Activated B cell treated with CpG ODN at 0.5 μM for 24 hours (primary cell): ENCODE results near the gene MRC2. TPM values are rescaled to one million over a fixed set of nuclear protein-coding genes. Genes with fewer than 3 reads are reported as not detected.

Source experiments
- ATAC-seq: fragments of 200-7000 bp; cut with Tn5 transposase; one replicate; pipeline ENCODE4 v1.10.0; 2021; ENCODE audit warnings: low read depth, mild to moderate bottlenecking, moderate library complexity
- CTCF ChIA-PET: fragments of 350-600 bp; sonication (Branson Sonifier 250); formaldehyde crosslinking; loops from one replicate; lab custom pipeline; 2021; ENCODE audit warnings: antibody characterized with exemption; lab: Charles Lee
- POLR2A ChIA-PET: fragments of 350-600 bp; sonication (Branson Sonifier 250); formaldehyde crosslinking; loops from one replicate; lab custom pipeline; 2021; ENCODE audit warnings: antibody characterized with exemption; lab: Charles Lee
- DNase-seq: peaks from one replicate; pipeline ENCODE4 v3.0.0; 2022
- H3K27ac Mint-ChIP-seq: one replicate; pipeline ENCODE4 v1.8.0; 2020; ENCODE audit warnings: mixed read lengths
- H3K27me3 Mint-ChIP-seq: one replicate; pipeline ENCODE4 v1.8.0; 2021; ENCODE audit warnings: mixed read lengths
- H3K36me3 Mint-ChIP-seq: one replicate; pipeline ENCODE4 v1.8.0; 2021; ENCODE audit warnings: low read depth, mixed read lengths
- H3K4me1 Mint-ChIP-seq: one replicate; pipeline ENCODE4 v1.8.0; 2021; ENCODE audit warnings: mixed read lengths
- H3K4me3 Mint-ChIP-seq: one replicate; pipeline ENCODE4 v1.8.0; 2020; ENCODE audit warnings: mild to moderate bottlenecking, mixed read lengths
- H3K9me3 Mint-ChIP-seq: one replicate; pipeline ENCODE4 v1.8.0; 2020; ENCODE audit warnings: mixed read lengths
- intact Hi-C: fragments of 100-400 bp; cut with micrococcal nuclease; formaldehyde crosslinking; loops from one replicate; pipeline ENCODE4 v1.15.1; 2024
- total RNA-seq: library from RNA; stranded (reverse); gene quantifications from 2 replicates; pipeline ENCODE4 v1.2.3, GENCODE V29; 2022
- TF ChIP-seq, protein P1 (sequence below): fragments of 200-600 bp; IDR thresholded peaks from one replicate; pipeline ENCODE4 v1.8.0; 2022; ENCODE audit warnings: antibody characterized with exemption, mild to moderate bottlenecking

Gene MRC2
- total RNA-seq, 1 donor from 2014 or later, result 0.11 TPM

DNA sequence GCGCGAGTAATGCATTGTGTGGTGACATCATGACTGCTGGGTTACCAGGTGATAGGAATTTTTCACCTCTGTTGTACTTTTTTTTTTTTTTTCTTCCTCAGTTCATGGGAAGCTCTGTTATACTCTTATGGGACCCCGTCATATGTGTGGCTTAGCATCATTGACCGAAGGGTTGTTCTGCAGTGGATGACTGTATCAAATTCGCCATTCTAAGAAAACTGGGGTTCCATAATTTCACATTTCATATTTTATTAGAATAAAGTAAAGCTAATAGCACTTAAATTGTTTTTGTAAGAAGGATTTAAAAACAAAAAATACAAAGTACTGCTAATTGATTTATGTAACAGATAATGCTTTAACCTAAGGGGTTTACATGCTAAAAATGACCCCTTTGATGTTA lies 32.0 kb upstream of the MRC2 start:
- Mint-ChIP-seq H3K27me3 (no peaks in the 10 kb centered on the region), H3K4me3 (no peak overlapping the region), H3K4me1 (no peaks in the 10 kb centered on the region), H3K27ac (no peak overlapping the region), H3K36me3 (peaks cover 73% of the 10 kb centered on the region), H3K9me3 (no peaks in the 10 kb centered on the region)
- ChIA-PET POLR2A (interaction anchor here (0.7 kb wide), 1 partner anchor 1201 kb away, joined by 5 read pairs; no protein-coding TSS in a partner anchor), CTCF (no interaction called here)
- ATAC-seq, result no peak
- TF ChIP-seq, protein P1, sequence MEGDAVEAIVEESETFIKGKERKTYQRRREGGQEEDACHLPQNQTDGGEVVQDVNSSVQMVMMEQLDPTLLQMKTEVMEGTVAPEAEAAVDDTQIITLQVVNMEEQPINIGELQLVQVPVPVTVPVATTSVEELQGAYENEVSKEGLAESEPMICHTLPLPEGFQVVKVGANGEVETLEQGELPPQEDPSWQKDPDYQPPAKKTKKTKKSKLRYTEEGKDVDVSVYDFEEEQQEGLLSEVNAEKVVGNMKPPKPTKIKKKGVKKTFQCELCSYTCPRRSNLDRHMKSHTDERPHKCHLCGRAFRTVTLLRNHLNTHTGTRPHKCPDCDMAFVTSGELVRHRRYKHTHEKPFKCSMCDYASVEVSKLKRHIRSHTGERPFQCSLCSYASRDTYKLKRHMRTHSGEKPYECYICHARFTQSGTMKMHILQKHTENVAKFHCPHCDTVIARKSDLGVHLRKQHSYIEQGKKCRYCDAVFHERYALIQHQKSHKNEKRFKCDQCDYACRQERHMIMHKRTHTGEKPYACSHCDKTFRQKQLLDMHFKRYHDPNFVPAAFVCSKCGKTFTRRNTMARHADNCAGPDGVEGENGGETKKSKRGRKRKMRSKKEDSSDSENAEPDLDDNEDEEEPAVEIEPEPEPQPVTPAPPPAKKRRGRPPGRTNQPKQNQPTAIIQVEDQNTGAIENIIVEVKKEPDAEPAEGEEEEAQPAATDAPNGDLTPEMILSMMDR, result no peak
- intact Hi-C loops, result no loop called here
- DNase-seq, result no peak

DNA sequence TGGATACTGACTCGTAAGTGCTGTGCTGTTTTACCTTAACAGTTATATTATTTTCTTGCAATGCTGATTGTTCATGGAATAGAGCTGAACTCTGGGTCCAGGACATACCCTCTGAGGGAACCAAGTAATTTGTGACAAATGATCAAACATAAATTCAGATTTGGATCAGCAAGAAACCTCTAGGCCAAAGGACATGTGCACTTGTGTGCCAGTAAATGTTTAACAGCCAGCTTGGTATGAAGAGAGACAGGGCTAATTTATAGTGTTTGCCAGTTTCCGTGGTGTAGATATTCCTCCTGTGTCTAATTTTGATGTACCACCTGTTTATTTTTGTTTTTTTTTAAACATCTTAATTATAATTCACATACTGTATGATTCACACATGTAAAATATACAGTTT lies 30.8 kb upstream of the MRC2 start:
- DNase-seq, result no peak
- Mint-ChIP-seq H3K36me3 (peaks cover 75% of the 10 kb centered on the region), H3K4me1 (no peaks in the 10 kb centered on the region), H3K27me3 (no peaks in the 10 kb centered on the region), H3K27ac (no peak overlapping the region), H3K4me3 (no peak overlapping the region), H3K9me3 (no peaks in the 10 kb centered on the region)
- ChIA-PET CTCF (interaction anchor here (0.6 kb wide), 1 partner anchor 42 kb away, joined by 3 read pairs; no protein-coding TSS in a partner anchor), POLR2A (no interaction called here)
- intact Hi-C loops, result no loop called here
- TF ChIP-seq, protein P1, result no peak
- ATAC-seq, result no peak

DNA sequence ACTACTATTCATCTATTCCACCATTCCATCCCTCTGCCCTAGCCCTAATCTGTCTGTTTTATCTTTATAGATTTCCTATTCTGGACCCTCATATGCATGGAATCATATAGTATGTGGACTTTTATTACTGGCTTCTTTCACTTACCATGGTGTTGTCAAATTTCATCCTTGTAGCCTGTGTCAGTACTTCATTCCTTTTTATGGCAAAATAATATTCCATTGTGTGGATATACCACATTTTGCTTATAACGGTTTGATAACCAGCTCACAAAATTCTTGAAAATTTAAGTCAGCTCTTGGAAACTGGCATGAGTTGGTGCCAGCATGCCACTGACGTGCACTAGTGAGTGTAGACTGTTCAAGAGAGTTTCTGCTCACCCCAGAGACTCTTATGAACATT lies 30.3 kb upstream of the MRC2 start:
- POLR2A ChIA-PET, result no interaction called here

DNA sequence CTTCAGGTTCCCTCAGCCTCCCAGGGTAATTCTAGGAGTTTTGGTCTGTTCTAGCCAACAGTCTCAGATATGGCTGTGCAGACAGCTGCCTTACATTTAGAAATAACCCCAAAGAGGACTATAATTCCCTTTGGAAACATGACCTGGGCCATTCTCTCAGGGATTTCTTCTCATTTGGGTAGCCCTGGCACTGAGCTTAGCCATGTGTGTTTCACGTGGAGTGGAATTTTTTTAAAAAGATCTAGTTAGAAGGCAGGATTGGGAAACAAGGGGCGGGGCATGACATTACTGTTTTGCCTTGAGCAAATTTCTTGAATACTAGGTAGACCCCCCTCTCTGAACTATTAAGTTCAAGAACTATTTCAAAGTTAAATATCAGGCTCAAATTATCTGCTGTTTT lies 29.6 kb upstream of the MRC2 start:
- H3K27ac Mint-ChIP-seq, result no peak overlapping the region

More for the DNA sequence above, 30.3 kb upstream of the MRC2 start:
- no peaks in the 10 kb centered on the region for H3K4me1 Mint-ChIP-seq
- H3K27me3 Mint-ChIP-seq, result no peaks in the 10 kb centered on the region
- TF ChIP-seq, protein P1, result no peak
- CTCF ChIA-PET, result interaction anchor here (0.6 kb wide), 1 partner anchor 42 kb away, joined by 3 read pairs; no protein-coding TSS in a partner anchor
- no peak for ATAC-seq
- no peak overlapping the region for H3K4me3 Mint-ChIP-seq
- intact Hi-C loops, result no loop called here
- no peaks in the 10 kb centered on the region for H3K9me3 Mint-ChIP-seq
- peaks cover 79% of the 10 kb centered on the region for H3K36me3 Mint-ChIP-seq
- no peak overlapping the region for H3K27ac Mint-ChIP-seq
- no peak for DNase-seq

DNA sequence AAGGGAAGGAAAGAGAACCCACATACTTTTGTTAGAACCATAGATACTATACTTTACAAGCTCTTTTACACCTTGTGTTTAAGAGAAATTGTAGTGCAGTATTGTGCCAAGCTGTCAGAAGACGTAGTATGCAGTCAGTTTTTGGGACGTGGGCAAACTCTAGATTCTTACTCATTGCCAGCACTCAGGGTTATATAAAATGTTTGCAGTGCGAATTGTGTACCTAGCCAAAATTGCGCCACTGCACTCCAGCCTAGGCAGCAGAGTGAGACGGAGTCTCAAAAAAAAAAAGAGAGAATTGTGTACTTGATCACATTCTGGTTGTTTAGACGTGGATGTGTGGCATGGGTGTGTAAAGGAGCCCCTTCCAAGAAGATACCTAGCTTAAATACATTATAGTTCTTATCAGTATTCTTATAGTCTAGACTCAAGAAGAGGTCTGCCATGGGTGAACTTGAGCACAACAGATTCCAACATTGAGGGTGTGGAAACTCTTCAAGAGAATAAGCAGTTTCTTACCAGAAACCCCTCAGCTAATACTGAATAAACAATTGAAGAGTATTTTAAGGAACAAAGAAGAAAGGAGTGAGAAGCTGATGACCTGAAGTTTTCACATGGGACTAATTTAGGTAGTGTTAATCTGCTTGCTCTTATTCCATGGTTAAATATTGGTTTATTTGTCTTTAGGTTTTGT lies 27.4 kb upstream of the MRC2 start:
- DNase-seq (no peak), ATAC-seq (no peak)
- intact Hi-C loops, result no loop called here
- TF ChIP-seq, protein P1, result no peak
- POLR2A ChIA-PET, result no interaction called here
- Mint-ChIP-seq H3K27ac (no peak overlapping the region), H3K36me3 (peaks cover 75% of the 10 kb centered on the region), H3K4me3 (no peak overlapping the region), H3K4me1 (no peaks in the 10 kb centered on the region), H3K27me3 (no peaks in the 10 kb centered on the region), H3K9me3 (no peaks in the 10 kb centered on the region)
- CTCF ChIA-PET, result no interaction called here

More for the DNA sequence above, 29.6 kb upstream of the MRC2 start:
- Mint-ChIP-seq H3K27me3 (no peaks in the 10 kb centered on the region), H3K9me3 (no peaks in the 10 kb centered on the region), H3K36me3 (peaks cover 79% of the 10 kb centered on the region), H3K4me1 (no peaks in the 10 kb centered on the region), H3K4me3 (no peak overlapping the region)
- ChIA-PET CTCF (no interaction called here), POLR2A (no interaction called here)
- intact Hi-C loops, result no loop called here
- TF ChIP-seq, protein P1, result no peak
- DNase-seq, result no peak
- no peak for ATAC-seq
